Measurements from ENCODE around the gene WNT3. TPM values are rescaled to one million over a fixed set of nuclear protein-coding genes. Genes with fewer than 3 reads are reported as not detected.

WNT3 gene
- total and polyA plus RNA-seq, 11 donors: 0.32 to 2.2 (median 1.2) TPM

- Histone ChIP-seq H3K36me3 (no peaks in the 10 kb centered on the region), H3K9me3 (no peaks in the 10 kb centered on the region), H3K27me3 (peaks cover 4 to 17% (median 7%) of the 10 kb centered on the region in 9 donors), H3K27ac (no peak overlapping the region), H3K4me1 (peaks cover 0 to 3% (median 0%) of the 10 kb centered on the region in 12 donors), H3K4me3 (no peak overlapping the region)
- DNase-seq (no peak), ATAC-seq (no peak)
- 85 to 93% (median 88%) methylated on average over 2 of the region's 2 CpGs for WGBS, 4 donors
- intact Hi-C loops (cut with DNase I): no loop called here
- TF ChIP-seq, protein P1, sequence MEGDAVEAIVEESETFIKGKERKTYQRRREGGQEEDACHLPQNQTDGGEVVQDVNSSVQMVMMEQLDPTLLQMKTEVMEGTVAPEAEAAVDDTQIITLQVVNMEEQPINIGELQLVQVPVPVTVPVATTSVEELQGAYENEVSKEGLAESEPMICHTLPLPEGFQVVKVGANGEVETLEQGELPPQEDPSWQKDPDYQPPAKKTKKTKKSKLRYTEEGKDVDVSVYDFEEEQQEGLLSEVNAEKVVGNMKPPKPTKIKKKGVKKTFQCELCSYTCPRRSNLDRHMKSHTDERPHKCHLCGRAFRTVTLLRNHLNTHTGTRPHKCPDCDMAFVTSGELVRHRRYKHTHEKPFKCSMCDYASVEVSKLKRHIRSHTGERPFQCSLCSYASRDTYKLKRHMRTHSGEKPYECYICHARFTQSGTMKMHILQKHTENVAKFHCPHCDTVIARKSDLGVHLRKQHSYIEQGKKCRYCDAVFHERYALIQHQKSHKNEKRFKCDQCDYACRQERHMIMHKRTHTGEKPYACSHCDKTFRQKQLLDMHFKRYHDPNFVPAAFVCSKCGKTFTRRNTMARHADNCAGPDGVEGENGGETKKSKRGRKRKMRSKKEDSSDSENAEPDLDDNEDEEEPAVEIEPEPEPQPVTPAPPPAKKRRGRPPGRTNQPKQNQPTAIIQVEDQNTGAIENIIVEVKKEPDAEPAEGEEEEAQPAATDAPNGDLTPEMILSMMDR (IDR thresholded peaks at IDR 0.05): no peak
- TF ChIP-seq POLR2A (IDR thresholded peaks at IDR 0.05): no peak
Observed at GRCh38 chr17:46827274-46827673, 8.8 kb upstream of the WNT3 start.

- Histone ChIP-seq H3K4me1 (peaks cover 0 to 5% (median 0%) of the 10 kb centered on the region in 12 donors), H3K4me3 (no peak overlapping the region), H3K9me3 (no peaks in the 10 kb centered on the region), H3K36me3 (no peaks in the 10 kb centered on the region), H3K27ac (no peak overlapping the region), H3K27me3 (peaks cover 16 to 29% (median 19%) of the 10 kb centered on the region in 9 donors)
- ATAC-seq: no peak
- 56 to 57% methylated on average over 1 of the region's 1 CpG; no CpG with 5 or more reads in 2 of the 4 donors for WGBS, 4 donors
- no peak for DNase-seq
- intact Hi-C loops (cut with DNase I): no loop called here
- no peak for TF ChIP-seq POLR2A (IDR thresholded peaks at IDR 0.05)
- TF ChIP-seq, protein P1 (IDR thresholded peaks at IDR 0.05): no peak
Observed at GRCh38 chr17:46826116-46826515, 7.6 kb upstream of the WNT3 start.

DNA sequence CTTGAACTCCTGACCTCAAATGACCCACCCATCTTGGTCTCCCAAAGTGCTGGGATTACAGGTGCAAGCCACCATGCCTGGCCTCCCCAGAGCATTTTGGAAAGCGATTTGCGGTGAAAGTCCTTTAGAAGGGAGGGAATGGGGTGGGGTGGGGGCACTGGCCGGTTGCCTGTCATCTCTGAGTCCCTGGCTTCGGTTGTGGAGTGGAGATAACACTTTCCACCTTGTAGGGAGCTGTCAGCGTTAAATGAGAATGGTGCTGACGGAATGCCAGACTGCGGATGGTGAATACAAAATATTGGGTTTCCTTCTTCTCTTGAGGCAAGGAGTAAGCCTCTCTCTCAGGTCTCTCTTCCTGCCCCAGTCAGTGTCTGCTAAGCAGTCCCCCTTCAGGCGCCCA, 5.2 kb upstream of the WNT3 start:
- Histone ChIP-seq H3K4me3 (no peak overlapping the region), H3K27ac (no peak overlapping the region), H3K9me3 (no peaks in the 10 kb centered on the region), H3K36me3 (no peaks in the 10 kb centered on the region), H3K27me3 (peaks cover 27 to 53% (median 43%) of the 10 kb centered on the region in 9 donors), H3K4me1 (peaks cover 0 to 21% (median 13%) of the 10 kb centered on the region in 12 donors)
- 55 to 61% (median 56%) methylated on average over 8 of the region's 8 CpGs for WGBS, 4 donors
- no peak for DNase-seq
- no peak for TF ChIP-seq POLR2A (IDR thresholded peaks at IDR 0.05)
- TF ChIP-seq, protein P1 (IDR thresholded peaks at IDR 0.05): no peak
- intact Hi-C loops (cut with DNase I): no loop called here
- ATAC-seq: no peak

DNA sequence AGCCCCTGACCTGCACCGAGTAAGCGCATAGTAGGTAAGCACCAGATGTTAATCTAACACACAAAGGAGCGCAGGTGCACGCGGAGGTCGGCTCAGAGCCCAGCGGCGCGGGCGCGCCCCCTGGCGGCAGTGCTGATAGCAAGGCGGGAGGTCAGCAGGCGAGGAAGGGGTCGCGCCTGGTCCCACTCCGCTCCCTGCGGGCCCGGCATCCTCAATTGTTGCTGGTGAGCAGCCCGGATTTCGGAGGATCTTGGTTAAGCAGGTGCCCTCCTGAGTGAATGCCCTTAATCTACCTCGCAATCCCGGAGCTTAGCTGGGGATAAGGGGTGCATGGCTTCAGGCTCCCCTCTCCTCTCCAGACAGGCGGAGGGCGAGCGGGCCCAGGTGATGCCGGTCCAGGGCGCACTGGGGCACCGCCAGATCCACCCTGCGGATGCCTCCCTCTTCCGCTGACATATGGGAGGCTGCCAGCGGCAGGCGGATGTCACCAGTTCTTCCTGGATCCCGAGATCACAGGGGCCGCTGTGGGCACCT, 4.0 kb upstream of the WNT3 start:
- no peak for TF ChIP-seq POLR2A (IDR thresholded peaks at IDR 0.05)
- TF ChIP-seq, protein P1 (IDR thresholded peaks at IDR 0.05): peak; percentile 10 to 54 (median 46)
- ATAC-seq: no peak

More for the DNA sequence above, 4.0 kb upstream of the WNT3 start:
- intact Hi-C loops (cut with DNase I): no loop called here
- Histone ChIP-seq H3K36me3 (no peaks in the 10 kb centered on the region), H3K9me3 (no peaks in the 10 kb centered on the region), H3K27ac (no peak overlapping the region), H3K27me3 (peaks cover 35 to 65% (median 55%) of the 10 kb centered on the region in 9 donors), H3K4me3 (no peak overlapping the region), H3K4me1 (peaks cover 0 to 32% (median 19%) of the 10 kb centered on the region in 12 donors)
- no peak for DNase-seq
- WGBS, 4 donors: 20 to 25% (median 21%) methylated on average over 32 to 35 of the region's 35 CpGs

All from heart left ventricle (tissue), 16 donors.